ENCODE data around the gene STK10. TPM values are rescaled to one million over a fixed set of nuclear protein-coding genes. Genes with fewer than 3 reads are reported as not detected.

STK10 gene
- total RNA-seq, 1 donor from 2014 or later = 8.8 TPM

DNA sequence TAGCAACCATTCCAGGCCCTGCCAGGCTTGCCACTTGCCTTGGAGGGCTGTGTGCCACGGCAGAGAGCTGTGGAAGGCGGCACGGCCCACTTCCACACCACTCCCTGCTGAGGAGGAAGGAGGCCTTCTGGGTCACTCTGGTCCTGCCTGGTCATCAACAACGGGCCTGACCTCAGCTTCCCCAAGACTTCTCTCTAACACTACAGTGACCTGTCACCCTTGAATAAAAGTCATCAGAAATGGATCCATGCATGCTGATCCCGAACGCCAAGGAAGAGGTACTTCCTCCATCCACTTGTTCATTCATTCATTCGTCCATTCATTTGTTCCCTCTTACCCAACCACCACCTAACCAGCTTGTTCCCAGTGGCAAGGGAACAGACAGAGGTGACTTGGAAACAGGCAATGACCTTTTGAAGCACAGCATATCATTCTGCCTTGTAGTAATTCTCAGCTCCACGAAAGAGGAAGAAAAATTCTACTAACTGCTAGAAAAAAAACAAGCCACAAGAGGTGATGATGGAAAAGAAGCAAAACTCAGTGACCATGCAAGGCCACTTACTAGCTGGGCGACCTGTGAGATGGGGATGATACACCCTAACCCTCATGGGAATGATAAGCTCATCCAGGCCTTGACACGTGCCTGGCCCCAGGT is 58.6 kb downstream of the STK10 start:
- DNase-seq (no peak), ATAC-seq (ENCODE audit: poor library complexity) (peak; percentile 46)

GRCh38 chr5:172127581-172127980 is 60.4 kb downstream of the STK10 start:
- intact Hi-C loops (cut with DNase I) = no loop called here
- ATAC-seq (ENCODE audit: poor library complexity) (no peak), DNase-seq (no peak)

More for the DNA sequence above, 58.6 kb downstream of the STK10 start:
- intact Hi-C loops (cut with DNase I) = no loop called here

- intact Hi-C loops (cut with DNase I) = no loop called here
- ATAC-seq (ENCODE audit: poor library complexity) (peak; percentile 97), DNase-seq (peak; percentile 86)
These were observed 64.7 kb downstream of the STK10 start for GRCh38 chr5:172123269-172123692.

DNA sequence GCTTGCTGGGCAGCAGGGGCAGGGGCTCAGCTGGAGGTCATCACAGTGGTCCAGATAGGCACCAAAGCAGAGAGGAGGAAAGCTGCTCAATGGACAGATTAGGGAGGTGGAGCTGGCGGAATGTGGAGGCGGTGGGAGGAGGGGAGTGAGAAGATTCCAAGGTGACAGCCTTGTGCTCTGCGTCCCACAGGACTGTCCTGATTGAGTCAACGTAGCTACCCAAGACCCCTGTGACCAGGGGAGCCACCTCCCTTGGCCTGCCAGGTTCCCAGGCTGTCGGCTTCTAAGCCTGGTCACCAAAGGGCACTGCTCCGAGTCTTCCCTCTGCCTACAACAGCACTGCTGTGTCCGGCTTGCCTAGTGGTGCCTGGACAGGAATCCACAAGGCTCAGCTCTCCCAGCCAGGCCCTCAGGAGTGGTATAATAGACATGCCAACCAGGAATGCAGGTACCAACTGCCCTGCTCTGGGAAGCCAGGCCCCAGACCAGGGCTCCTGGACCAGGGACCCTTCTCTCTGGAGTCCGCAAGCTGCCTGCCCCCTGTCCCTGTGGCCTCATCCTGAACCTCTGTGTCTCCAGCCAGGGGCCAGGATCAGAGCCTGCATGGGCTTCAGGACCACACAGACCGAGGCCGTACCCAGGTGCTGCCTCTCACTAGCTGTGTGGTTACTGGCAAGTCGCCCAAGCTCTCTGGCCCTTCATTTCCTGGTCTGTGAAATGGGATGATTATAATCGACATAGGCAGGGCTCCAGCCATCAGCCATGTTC is 67.9 kb downstream of the STK10 start:
- ATAC-seq (ENCODE audit: poor library complexity) (no peak), DNase-seq (no peak)
- intact Hi-C loops (cut with DNase I) = no loop called here

GRCh38 chr5:172118891-172119290 is 69.1 kb downstream of the STK10 start:
- intact Hi-C loops (cut with DNase I) = no loop called here
- DNase-seq (no peak), ATAC-seq (ENCODE audit: poor library complexity) (no peak)

- ATAC-seq (ENCODE audit: poor library complexity) (no peak), DNase-seq (no peak)
- intact Hi-C loops (cut with DNase I) = no loop called here
These were observed 69.9 kb downstream of the STK10 start for GRCh38 chr5:172117977-172118701.

DNA sequence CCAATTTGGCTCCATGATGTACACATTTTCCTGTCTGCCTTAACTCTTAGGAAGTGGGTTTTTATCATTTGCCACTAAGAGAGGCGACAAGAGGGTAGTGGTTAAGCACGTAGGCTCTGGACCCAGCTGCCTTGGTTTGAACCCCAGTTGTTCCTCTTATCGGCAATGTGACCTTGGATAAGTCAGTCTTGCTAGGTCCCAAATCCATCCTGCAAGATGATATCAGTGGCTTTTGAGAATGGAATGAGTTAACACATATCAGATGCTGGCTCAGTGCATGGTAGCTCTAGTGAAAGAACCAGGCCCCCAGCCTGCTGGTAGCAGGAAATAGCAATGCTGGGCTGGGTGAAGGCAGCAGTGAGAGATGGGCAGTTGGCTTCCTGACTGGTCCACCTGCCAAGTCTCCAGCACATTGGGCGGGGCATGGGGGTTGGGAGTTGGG is 72.5 kb downstream of the STK10 start:
- no peak for DNase-seq
- ATAC-seq (ENCODE audit: poor library complexity) = no peak
- intact Hi-C loops (cut with DNase I) = no loop called here

DNA sequence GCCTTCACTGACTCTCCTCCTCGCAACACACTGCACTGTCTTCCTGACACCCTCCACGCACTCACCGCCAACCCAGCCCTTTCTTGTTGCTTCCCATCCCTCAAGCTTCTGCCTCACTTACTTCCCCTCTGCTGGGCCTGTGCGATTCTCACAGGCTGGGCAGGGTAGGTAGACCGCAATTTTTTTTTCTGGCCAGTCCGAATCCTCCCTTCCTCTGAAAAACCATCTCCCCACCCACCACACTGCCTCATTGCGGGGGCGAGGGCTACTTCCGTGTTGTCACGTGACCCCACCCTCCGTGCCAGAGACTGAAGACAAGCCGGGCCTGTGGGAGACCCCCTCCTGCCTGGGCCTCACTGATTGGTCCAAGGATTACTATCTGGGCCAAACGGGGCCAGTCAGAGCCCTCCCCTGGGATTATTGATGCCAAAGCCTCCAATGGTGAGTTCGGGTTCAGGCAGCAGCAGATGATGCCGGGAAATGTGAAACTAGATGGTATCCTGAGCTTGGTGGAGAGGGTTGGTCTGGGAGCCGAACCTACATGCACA is 73.1 kb downstream of the STK10 start:
- DNase-seq (peak; percentile 70), ATAC-seq (ENCODE audit: poor library complexity) (peak; percentile 27)
- intact Hi-C loops (cut with DNase I) = no loop called here

DNA sequence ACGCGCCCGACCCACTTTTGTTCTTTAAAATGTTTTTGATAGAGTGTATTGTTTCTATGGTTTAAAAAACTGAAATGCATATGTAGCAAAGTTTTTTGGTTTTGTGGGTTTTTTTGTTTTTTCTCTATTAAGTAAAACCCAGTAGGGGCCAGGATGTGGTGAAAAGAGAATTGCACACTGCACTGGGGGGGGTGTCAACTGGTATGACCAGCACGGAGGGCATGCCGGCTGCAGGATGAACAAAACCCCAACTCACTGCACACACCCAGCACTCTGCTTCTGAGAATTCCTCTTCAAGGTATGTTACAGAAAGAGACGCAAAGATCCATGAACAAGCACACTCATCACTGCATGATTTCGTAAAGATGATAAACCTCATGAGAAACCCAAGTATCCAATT is 75.0 kb downstream of the STK10 start:
- intact Hi-C loops (cut with DNase I) = no loop called here
- DNase-seq = no peak
- ATAC-seq (ENCODE audit: poor library complexity) = no peak

- DNase-seq (no peak), ATAC-seq (ENCODE audit: poor library complexity) (peak; percentile 10)
- intact Hi-C loops (cut with DNase I) = no loop called here
These were observed 76.2 kb downstream of the STK10 start for GRCh38 chr5:172111852-172112225.

- ATAC-seq (ENCODE audit: poor library complexity) = peak; percentile 54
- intact Hi-C loops (cut with DNase I) = no loop called here
- DNase-seq = peak; percentile 66
These were observed 76.8 kb downstream of the STK10 start for GRCh38 chr5:172110921-172111851.

DNA sequence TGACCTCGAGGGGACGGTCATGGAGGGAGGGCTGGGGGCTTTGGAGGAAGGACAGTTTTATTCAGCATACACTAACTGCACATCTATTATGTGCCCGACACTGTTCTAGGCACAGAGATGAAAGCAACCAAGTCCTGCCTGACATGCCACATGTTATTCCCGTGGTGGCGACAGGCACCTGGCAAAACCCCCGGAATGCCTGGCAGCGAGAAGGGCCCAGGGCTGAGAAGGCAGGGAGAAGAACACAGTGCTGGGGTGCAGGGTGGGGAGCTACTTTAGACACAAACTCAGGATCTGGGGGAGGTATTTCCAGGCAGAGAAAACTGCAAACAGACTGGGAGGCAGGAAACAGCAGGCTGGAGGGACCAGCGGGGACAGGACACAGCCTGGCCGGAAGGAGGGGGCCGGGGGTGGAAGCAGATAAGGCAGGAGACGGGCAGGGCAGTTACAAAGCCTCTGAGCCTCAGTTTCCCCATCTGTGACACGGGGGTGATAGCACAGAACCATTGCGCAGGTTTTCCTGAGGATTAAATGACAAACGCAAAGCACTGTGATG is 77.7 kb downstream of the STK10 start:
- intact Hi-C loops (cut with DNase I) = no loop called here
- ATAC-seq (ENCODE audit: poor library complexity) (peak; percentile 30), DNase-seq (peak; percentile 59)

DNA sequence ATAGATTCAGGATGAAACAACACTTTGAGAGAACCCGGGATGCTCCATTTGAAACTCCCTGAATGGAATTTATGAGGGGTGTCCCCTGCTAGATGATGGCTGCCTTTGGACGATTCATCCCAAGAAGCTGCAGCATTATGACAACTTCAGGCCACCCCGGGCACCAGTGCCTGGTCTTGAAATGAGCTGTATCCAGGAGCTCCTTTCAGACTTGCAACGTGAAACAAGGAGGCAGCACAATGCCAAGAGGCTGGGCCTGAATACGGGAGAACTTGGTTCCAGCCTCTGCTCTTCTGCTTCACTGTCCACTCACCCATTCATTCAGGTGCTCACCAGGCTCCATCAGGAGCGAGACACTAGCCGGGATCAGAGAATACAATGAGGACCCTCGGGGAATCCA is 78.3 kb downstream of the STK10 start:
- DNase-seq (peak; percentile 17), ATAC-seq (ENCODE audit: poor library complexity) (no peak)
- intact Hi-C loops (cut with DNase I) = no loop called here

- DNase-seq = peak; percentile 1
- intact Hi-C loops (cut with DNase I) = loop anchor here (2.0 kb wide), 2 partner anchors 81 to 185 kb away; partner anchors contain the start of gene STK10
- no peak for ATAC-seq (ENCODE audit: poor library complexity)
These were observed 80.5 kb downstream of the STK10 start for GRCh38 chr5:172107571-172107970.

- DNase-seq (peak; percentile 81), ATAC-seq (ENCODE audit: poor library complexity) (peak; percentile 54)
- intact Hi-C loops (cut with DNase I) = loop anchor here (2.0 kb wide), 2 partner anchors 82 to 186 kb away; partner anchors contain the start of gene STK10
These were observed 81.3 kb downstream of the STK10 start for GRCh38 chr5:172106511-172107356.

GRCh38 chr5:172105811-172106210 is 82.2 kb downstream of the STK10 start:
- intact Hi-C loops (cut with DNase I) = loop anchor here (2.0 kb wide), 2 partner anchors 83 to 187 kb away; partner anchors contain the start of gene STK10
- ATAC-seq (ENCODE audit: poor library complexity) = no peak
- DNase-seq = peak; percentile 27
